ENCODE data around the gene COL6A2.

COL6A2 gene

DNA sequence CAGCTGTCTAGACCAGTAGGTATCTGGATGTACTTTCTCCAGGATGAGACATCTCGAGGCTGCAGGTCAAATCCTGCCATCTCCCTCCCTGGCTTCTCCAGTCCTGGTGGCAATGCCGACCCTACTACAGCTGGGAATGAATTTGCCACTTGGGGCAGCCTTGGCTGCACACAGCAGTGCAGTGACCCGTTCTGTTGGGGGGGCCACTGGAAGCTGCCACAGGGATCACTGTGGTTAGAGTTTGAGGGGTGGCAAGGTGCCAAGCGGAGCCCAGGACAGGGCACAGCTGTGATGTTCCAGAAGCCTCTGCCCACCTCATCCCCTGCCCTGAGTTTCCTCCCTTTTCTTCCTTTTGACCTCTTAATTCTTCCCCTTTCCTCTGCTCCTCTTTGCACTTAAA is 17.1 kb downstream of the COL6A2 start:
- no peak for DNase-seq (ENCODE audit: low read depth in 2 of 2)

DNA sequence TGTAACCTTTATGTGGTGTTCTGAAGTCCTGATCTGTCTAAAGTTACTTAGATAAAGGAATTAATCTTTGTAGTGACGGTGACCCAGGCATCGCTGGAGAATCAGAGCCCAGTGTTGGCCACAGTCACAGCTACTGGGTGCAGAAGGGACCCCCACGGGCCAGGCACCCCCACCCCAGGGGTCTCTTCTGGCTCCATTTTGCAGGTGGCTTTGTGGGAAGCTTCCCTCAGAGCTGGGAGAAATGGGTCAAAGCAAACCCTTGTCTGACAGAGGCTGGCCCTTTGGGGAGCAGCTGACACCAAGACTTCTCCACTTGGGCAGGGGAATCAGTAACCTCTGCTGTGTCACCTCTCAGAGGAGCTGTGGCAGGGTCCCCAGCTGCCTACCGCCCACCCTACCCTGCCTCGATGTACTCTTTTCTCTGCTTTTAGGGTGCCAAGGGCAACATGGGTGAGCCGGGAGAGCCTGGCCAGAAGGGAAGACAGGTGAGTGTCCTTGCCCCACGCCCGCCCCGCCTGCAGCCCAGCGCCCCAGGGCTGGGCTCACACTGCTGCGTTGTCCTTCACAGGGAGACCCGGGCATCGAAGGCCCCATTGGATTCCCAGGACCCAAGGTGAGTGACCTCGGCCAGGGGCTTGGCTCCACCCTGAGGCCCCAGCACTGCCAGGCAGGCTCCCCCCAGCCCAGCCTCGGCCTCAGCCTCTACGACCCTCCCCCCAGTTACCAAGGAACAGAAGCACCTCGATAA is 17.7 kb downstream of the COL6A2 start:
- no peak for DNase-seq (ENCODE audit: low read depth in 2 of 2)

DNA sequence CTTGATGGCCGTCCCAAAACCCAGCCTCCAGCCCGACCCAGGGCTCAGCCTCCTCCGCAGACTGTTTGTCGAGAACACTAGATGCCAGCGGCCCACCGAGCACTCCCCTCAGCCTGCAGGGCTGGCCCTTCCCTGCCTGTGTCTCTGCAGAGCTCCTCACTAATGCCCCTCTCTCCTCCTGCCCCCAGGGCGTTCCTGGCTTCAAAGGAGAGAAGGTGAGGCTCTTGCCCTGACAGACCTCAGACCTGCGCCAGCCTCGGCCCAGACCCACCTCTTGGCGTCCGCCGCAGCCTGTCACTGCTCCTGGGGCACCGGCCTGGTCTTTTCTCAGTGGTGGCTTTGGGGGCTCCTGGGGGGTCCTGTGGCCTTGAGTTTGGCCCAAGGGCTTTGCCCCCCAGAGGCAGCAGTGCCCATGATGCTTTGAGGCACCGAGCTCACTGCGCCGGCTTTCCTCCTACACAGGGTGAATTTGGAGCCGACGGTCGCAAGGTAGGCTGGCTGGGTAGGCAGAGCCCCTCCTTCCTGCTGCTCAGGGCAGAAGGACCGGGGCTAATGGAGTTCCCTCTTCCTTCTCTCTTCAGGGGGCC is 18.4 kb downstream of the COL6A2 start:
- no peak for DNase-seq (ENCODE audit: low read depth in 2 of 2)

DNA sequence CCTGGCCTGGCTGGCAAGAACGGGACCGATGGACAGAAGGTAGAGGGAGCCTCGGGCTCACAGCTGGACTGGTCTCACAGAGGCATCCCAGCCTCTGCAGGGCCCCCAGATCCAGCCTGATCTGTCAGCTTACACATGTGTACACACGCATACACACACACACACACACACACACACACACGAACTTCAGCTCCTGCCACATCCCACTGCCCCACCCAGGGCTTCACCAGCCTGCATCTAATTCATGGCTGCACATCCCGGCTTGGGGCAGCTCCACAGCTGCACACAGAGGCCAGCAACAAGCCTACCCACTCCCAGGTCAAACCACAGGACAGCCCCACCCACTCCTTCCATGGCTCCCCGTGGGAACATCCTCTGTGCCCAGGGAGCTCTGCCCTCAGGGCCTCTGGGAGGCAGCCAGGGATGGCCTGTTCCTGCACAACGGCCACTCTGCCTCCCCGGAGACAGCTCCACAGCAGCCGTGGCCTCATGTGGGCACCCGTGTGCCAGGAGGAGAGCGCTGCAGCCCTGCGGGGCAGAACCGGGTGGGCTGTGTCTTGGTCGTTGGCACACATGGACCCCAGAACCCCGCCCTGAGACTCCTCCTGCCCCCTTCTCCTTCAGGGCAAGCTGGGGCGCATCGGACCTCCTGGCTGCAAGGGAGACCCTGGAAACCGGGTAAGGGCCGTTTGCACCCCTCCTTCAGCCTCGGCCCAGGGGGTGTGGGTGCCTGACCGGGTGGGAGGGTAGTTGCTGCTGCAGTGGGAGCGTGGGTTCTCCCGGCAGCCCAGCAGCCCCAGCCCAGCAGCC is 19.1 kb downstream of the COL6A2 start:
- DNase-seq (ENCODE audit: low read depth in 2 of 2) = no peak

DNA sequence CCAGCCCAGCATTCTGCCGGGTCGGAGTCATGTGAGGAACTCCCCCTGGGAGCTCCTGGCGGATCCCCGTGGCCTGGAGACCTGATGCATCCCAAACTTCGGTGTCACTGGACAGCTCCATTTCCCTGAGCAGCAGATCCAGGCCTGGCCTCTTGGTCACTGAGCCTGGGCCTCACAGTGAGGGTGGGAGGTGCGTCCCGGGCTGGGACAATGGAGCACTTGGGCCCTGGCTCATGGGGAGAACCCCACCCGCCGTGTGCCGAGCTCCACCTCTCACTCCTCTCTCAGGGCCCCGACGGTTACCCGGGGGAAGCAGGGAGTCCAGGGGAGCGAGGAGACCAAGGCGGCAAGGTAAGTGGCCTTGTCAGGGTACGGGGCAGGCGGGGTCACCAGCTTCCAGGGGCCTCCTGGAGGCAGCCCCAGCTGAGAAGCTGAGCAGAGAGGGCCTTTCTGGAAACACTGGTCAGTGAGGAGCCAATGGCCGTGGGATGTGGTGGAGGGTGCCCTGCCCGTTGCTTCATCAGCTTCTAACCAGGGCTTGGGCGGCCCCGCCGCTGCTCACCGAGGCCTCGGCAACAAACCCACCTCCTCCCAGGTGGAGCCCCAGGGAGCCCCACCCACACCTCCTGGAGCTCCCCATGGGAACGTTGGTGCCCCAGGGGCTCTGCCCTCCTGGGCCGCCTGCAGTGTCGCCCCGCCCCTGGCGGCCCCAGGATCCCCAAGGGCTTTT is 19.8 kb downstream of the COL6A2 start:
- DNase-seq (ENCODE audit: low read depth in 2 of 2) = no peak

DNA sequence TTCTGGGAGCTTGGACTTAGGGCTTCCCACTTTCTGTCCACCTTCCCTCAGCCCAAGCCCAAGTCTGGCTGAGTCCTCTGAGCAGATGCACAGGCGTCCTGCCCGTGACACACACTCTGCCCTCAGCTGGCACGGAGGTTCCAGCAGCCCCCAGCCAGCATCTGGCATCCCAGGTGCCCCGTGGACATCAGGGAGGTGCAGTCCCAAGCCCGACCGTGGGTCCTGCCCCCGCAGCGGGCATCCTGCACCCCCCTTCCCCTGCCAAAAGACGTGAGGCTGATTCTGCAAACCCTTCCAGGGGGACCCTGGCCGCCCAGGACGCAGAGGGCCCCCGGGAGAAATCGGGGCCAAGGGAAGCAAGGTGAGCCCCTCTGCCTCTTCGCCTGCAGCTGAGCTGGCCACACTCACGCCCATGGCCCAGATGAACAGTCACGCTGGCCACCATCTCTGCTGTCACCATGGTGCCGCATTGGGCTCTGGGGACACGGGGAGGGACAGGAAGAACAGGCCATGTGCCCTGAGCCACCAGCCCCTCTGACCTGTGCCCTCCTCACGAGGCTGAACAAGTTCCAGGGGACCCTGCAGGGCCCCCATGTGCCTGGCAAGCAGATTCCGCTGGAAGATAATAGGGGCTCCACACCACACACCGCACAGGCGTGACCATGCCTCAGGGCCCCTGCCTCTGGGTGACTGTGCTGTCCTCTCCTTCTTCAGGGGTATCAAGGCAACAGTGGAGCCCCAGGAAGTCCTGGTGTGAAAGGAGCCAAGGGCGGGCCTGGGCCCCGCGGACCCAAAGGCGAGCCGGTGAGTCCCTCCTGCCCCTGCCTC is 20.6 kb downstream of the COL6A2 start:
- DNase-seq (ENCODE audit: low read depth in 2 of 2) = no peak

DNA sequence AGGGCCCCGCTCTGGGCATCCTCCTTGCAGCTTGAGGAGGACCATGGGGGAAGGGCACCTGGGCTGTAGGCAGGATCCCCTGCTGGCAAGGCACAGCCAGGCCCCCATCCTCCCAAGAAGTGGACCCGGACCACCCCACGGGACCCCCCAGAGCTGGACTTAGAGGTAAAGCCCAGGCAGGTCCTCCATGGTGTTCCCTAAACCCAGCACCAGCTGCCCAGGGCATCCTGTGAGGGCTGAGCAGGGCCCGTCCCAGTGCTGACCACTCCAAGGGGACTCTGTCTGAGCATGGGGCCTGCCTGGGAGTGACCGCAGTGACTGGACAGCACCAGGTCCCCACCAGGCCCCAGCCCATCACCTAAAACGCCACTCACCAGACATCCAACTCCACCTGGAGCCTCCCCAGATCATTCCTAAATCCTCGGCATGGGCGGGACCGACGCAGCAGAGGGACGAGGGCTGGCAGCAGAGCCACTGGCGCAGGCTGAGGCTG is 21.3 kb downstream of the COL6A2 start:
- DNase-seq (ENCODE audit: low read depth in 2 of 2) = no peak

DNA sequence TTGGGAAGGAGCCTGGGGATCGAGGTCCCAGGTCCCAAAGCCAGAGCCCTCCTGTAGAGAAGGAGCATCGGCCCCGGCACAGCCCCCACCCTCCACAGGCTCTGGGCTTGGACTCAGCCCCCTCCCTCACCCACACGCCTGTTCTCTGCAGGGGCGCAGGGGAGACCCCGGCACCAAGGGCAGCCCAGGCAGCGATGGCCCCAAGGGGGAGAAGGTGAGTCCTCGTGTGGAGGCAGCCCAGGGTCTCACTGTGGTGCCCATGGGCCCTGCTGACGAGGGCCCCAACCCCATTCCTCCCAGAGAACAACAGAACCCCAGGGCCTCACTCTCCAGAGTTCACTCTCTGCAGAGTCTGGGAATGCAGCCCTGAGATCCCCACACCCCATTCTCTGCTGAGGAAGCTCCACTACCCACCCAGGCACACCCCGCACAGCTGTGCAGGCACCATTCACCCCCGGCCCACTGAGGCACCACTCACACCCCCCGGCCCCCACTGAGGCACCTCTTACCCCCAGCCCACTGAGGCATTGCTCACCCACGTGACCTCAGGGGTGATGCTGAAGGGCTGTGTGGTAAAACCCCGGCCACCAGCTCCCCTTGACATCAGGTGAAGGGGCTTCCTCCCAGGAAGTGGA is 21.8 kb downstream of the COL6A2 start:
- no peak for DNase-seq (ENCODE audit: low read depth in 2 of 2)

DNA sequence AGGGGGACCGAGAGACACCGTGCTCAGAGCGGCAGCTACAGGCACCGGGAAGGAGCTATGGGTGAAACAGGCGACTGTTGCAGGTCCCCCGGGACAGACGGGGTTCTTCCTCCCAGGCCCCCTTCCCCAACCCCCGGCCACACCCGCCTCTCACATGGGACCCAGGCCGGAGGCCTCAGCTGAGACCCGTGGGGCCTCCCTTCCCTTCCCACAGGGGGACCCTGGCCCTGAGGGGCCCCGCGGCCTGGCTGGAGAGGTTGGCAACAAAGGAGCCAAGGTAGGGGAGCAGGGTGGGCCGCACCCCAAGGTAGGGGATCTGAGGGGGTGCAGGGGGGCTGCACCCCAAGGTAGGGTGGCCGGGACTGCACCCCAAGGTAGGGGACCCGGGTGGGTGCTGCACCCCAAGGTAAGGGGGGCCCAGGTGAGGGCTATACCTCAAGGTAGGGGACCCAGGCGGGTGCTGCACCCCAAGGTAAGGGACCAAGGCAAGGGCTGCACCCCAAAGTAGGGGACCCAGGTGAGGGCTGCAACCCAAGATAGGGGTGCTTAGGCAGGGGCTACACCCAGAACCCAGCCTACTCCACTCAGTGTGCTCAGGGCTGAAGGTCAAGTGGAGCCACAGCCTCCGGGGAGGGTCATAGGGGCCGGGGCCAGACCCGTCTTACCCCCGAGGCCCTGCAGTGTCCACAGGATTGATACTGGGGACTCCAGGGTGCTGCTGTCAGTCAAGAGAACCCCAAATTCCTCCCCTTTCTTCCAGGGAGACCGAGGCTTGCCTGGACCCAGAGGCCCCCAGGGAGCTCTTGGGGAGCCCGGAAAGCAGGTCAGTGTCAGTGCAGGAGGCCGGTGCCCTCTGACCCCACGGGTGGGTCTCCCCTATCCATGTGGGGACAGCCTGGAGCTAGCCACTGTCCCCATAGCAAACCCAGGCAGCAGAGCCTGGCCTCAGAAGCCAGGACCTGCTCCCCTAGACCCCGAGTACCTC is 22.7 kb downstream of the COL6A2 start:
- no peak for DNase-seq (ENCODE audit: low read depth in 2 of 2)

DNA sequence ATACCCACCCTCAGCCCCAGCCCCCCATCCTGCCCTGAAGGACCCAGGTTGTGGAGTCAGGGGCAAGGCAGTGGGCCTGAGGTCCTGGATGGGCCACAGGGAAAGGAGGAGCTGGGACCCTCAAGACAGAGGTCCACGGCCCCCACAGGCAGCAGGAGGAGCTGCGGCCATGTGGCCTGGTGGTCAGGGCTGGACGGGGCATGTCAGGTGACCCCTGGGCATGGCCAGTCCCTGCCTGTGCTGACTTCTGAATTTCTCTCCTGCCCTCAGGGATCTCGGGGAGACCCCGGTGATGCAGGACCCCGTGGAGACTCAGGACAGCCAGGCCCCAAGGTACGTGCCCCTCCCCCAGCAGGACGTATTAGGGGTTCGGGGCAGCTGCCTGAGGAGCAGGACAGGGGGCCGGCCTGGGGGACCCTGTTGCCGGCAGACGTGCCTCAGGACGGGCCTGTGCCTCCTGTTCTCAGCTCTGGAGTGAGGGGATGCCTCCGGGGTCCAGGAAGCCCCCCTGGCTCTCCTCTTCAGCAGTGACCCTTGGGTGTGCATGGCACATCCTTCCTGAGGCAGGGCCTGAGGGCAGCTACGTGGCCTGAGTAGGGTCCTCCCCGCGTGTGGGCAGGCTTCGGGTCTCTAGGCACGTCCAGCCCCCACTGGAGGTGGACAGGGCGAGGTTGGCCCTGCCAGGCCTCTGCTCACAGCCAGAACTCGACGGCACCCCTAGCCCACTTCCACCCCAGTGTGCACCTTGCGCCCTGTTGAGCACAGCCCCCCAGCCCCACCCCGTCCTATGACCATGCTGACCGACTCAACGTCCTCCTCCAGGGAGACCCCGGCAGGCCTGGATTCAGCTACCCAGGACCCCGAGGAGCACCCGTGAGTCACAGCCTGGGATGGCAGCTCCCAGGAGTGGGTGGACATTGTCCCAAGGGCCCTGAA is 23.6 kb downstream of the COL6A2 start:
- no peak for DNase-seq (ENCODE audit: low read depth in 2 of 2)

DNA sequence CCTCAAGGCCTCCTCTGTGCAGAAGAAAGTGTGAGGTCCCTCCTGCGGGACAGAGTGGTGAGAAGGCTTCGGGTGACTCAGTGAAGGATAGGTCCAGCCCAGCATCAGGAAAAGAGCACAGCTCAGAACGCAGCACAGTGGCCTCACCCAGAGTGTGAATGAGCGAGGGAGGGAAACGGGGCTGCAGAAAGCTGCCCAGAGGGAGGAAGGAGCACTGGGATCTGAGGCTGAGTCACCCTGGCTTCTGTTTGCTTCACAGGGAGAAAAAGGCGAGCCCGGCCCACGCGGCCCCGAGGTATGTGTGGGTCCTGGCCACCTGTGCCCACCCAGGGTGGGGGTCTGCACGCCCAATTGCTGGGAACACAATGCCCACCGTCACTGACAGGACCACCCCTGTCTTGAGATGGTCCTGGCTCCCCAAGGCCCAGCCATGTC is 24.3 kb downstream of the COL6A2 start:
- no peak for DNase-seq (ENCODE audit: low read depth in 2 of 2)

DNA sequence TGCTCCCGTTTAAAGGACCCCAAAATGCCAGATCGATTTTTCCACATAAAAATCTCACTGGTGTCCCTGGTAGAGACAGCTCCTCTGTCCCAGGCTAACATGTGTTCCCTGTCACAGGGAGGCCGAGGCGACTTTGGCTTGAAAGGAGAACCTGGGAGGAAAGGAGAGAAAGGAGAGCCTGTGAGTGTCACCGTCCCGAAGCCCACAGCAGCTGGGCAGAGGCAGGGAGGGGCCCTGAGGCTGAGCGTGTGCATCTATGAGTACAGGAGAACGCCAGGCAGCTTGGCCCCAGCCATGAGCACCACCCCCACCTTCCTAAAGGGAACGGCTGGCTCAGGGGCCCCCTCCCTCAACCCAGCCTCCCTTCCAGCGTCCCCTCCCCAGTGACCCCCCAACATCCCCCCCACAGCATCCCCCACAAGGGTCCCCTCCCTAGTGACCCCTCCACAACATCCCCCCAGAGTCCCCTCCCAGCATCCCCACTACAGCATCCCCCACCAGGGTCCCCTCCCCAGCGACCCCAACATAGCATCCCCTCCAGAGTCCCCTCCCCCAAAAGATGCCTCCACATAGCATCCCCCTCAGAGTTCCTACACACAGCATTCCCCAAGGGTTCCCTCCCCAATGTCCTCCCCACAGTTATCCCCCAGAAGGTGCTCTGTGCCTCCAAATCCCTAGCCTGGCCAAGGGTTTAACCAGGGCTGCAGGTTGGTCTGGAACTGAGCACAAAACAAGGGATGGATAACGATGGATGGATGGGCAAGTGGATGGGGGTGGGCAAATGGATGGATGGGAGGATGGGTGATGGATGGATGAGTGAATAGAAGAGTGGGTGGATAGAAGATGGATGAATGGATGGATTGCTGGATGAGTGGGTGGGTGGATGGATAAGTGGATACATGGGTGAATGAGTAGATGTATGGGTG is 25.1 kb downstream of the COL6A2 start:
- no peak for DNase-seq (ENCODE audit: low read depth in 2 of 2)

DNA sequence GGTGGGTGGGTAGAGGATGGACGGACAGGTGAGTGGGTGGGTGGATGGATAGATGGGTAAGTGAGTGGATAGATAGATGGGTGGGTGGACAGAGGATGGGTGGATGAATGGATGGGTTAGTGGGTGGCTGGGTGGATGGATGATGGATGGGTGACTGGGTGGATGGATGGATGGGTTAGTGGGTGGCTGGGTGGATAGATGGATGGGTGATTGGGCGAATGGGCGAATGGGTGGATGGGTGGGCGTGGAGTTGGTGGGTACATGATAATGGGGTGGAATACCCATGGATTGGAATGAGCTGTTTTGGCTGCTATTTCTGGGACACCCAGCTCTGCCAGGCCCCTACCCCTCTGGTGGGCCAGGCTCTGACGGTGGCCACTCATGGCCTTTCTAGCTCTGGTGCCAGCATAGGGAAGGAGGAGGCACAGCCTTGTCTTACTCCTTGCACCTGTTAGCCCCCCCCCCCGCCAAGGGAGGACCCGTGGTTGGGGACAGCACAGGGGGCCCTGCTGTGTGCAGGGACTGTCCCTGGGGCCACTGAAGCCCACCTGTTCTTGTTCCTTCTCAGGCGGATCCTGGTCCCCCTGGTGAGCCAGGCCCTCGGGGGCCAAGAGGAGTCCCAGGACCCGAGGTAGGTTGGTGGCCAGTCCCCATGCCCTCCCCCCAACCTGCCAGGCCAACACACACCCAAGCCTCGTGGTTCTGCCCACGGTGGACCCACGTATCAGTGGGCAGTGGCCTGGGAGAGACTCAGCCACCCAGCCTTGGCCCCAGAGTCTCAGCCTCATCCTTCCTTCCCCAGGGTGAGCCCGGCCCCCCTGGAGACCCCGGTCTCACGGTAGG is 26.4 kb downstream of the COL6A2 start:
- no peak for DNase-seq (ENCODE audit: low read depth in 2 of 2)

DNA sequence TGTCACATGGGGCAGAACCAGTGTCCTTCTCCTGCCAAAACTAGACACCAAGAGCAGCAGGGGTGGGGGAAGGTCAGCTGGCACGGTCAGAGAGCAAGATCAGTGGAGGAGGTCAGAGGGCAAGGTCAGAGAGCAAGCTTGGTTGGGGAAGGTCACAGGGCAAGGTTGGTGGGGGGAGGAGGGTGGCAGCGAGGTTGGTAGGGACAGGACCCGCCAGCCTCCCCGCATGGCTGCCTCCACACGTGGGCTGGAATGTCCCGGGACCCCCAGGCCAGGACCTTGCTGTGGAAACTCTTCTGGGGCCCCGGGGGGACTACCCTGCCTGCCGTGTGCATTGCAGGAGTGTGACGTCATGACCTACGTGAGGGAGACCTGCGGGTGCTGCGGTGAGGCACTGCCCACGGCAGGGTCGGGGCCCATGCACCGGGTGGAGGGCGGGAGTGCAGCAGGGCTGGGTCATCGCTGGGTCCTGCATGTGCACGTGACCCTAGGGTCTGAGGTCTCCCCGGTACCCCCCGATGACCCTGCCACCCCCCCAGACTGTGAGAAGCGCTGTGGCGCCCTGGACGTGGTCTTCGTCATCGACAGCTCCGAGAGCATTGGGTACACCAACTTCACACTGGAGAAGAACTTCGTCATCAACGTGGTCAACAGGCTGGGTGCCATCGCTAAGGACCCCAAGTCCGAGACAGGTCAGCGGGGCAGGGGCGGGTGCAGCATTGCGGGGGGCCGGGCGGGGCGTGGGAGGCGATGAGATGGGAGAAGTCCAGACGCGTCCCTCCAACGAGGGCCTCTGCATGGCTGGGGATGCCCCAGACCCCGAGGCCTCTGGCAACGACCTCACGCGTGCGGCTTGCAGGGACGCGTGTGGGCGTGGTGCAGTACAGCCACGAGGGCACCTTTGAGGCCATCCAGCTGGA is 27.3 kb downstream of the COL6A2 start:
- no peak for DNase-seq (ENCODE audit: low read depth in 2 of 2)

DNA sequence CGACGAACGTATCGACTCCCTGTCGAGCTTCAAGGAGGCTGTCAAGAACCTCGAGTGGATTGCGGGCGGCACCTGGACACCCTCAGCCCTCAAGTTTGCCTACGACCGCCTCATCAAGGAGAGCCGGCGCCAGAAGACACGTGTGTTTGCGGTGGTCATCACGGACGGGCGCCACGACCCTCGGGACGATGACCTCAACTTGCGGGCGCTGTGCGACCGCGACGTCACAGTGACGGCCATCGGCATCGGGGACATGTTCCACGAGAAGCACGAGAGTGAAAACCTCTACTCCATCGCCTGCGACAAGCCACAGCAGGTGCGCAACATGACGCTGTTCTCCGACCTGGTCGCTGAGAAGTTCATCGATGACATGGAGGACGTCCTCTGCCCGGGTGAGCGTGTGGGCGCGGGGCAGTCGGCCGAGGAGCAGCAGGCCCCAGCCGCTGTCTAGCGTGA is 28.0 kb downstream of the COL6A2 start:
- no peak for DNase-seq (ENCODE audit: low read depth in 2 of 2)

Measured in fibroblast of skin of left quadriceps (primary cell).